Mesodermal cell (in vitro differentiated cells): ENCODE results near the gene PCNX2.

Experiments used
- H3K27ac ChIP-seq: 2 replicates; pipeline ENCODE4 v1.7.0; 2013; ENCODE audit warnings: mild to moderate bottlenecking, low read depth, low read length, moderate library complexity; ENCODE audit not compliant: severe bottlenecking
- H3K36me3 ChIP-seq: 2 replicates; pipeline ENCODE4 v1.7.1; 2013; ENCODE audit warnings: mild to moderate bottlenecking, low read length, moderate library complexity; ENCODE audit not compliant: control insufficient read depth, insufficient read depth
- H3K4me1 ChIP-seq: one replicate; pipeline ENCODE4 v1.7.1; 2013; ENCODE audit warnings: mild to moderate bottlenecking, low read length; ENCODE audit not compliant: insufficient read depth, control insufficient read depth, poor library complexity, severe bottlenecking
- H3K4me3 ChIP-seq: 2 replicates; pipeline ENCODE4 v1.7.0; 2013; ENCODE audit warnings: low read length, control low read depth, mild to moderate bottlenecking; ENCODE audit not compliant: insufficient read depth, poor library complexity, severe bottlenecking; ENCODE audit errors: extremely low read depth
- H3K9me3 ChIP-seq: 2 replicates; pipeline ENCODE4 v1.7.1; 2013; ENCODE audit warnings: mild to moderate bottlenecking, low read length, moderate library complexity; ENCODE audit not compliant: control insufficient read depth
- WGBS, 2 experiments: methylation state at CpG; one replicate each; pipeline ENCODE4 v1.1.5; 2013; ENCODE audit warnings: missing lambda C conversion rate in 2 of 2; ENCODE audit not compliant: insufficient coverage in 2 of 2; 5-methylcytosine and 5-hydroxymethylcytosine counted together

PCNX2 gene

GRCh38 chr1:232998138-232998537 lies 297.4 kb downstream of the PCNX2 start:
- H3K4me3 ChIP-seq = no peak overlapping the region
- H3K4me1 ChIP-seq = no peaks in the 10 kb centered on the region
- peaks cover 24% of the 10 kb centered on the region for H3K36me3 ChIP-seq
- H3K9me3 ChIP-seq = peaks cover 11% of the 10 kb centered on the region
- WGBS, 2 experiments = 89 to 93% methylated on average over 7 to 11 of the region's 15 CpGs
- H3K27ac ChIP-seq = no peak overlapping the region

DNA sequence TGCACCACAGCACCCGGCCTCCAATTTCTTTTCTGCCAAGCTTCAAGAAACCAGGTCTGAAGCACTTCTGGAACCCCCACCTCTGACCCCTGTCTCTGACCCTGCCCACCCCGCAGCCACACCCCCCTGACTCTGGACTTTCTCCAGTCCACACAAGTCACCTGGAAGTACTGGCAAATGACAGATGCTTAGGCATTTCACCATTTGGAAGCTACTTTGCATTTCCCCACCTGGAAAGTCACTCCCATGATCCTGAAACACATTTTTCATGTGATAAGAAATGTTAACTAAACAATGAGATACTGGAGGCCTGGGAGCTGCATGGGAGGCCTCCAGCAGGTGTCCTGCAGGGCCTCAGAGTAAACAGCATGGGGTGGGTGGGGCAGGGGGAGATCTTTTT lies 299.4 kb downstream of the PCNX2 start:
- Histone ChIP-seq H3K27ac (no peak overlapping the region), H3K4me1 (no peaks in the 10 kb centered on the region), H3K36me3 (peaks cover 24% of the 10 kb centered on the region), H3K9me3 (peaks cover 11% of the 10 kb centered on the region), H3K4me3 (no peak overlapping the region)
- WGBS, 2 experiments = 100% methylated on average over 1 to 2 of the region's 2 CpGs

DNA sequence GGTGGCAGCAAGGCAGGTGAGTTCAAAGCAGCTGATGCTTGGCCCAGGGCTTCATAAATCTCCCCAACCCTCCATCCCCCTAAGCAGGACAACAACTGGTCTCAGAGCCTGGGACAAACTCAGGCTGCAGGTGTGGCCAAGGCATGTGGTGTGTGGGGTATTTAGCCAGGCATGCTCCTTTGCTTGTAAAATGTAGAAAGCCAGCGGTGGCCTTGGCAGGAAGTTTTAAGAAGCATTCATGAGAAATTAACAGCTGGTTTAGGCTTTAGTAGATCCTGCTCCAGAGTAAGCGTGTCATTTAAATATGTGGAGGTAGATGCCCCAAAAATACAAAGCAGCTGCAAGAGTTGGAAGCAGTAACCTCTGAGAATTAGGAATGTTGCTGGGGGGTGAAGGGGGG lies 300.3 kb downstream of the PCNX2 start:
- H3K36me3 ChIP-seq = peaks cover 24% of the 10 kb centered on the region
- WGBS, 2 experiments = 90 to 95% methylated on average over 2 of the region's 2 CpGs
- H3K27ac ChIP-seq = no peak overlapping the region
- H3K4me1 ChIP-seq = no peaks in the 10 kb centered on the region
- no peak overlapping the region for H3K4me3 ChIP-seq
- H3K9me3 ChIP-seq = peaks cover 11% of the 10 kb centered on the region

DNA sequence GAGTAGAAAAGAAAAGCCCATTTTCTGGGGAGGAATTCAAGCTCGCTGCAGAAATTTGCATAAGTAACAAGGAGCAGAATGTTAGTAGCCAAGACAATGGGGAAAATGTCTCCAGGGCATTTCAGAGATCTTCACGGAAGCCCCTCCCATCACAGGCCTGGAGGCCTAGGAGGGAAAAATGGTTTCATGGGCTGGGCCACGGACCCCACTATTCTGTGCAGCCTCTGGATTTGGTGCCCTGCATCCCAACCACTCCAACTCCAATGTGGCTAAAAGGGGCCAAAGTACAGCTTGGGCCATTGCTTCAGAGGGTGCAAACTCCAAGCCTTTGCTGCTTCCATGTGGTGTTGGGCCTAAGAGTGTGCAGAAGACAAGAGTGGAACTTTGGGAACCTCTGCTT lies 302.0 kb downstream of the PCNX2 start:
- Histone ChIP-seq H3K36me3 (peaks cover 11% of the 10 kb centered on the region), H3K27ac (no peak overlapping the region), H3K4me3 (no peak overlapping the region), H3K4me1 (no peaks in the 10 kb centered on the region), H3K9me3 (peaks cover 11% of the 10 kb centered on the region)
- 83 to 96% methylated on average over 1 to 3 of the region's 3 CpGs for WGBS, 2 experiments

- 96 to 100% methylated on average over 3 of the region's 3 CpGs for WGBS, 2 experiments
- Histone ChIP-seq H3K9me3 (peaks cover 11% of the 10 kb centered on the region), H3K4me1 (no peaks in the 10 kb centered on the region), H3K36me3 (peaks cover 7% of the 10 kb centered on the region), H3K27ac (no peak overlapping the region), H3K4me3 (no peak overlapping the region)
These were observed 303.3 kb downstream of the PCNX2 start for GRCh38 chr1:232992227-232992626.

DNA sequence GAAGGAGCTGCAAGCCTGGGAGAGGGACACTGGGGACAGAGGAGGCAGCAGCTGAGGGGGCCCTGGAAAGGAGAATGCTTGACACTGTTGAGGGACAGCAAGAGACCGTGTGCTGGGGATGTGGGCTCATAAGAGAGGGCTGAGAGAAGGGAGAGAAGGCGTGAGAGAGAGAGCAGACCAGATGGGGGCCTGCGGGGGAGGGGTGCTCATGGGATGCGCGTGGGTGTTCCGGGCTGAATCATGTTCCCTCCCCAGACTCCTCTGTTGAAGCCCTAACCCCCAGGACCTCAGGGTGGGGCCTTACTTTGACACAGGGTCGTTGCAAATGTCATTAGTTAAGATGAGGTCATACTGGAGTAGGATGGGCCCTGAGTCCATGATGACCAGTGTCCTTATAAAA lies 304.3 kb downstream of the PCNX2 start:
- Histone ChIP-seq H3K9me3 (peaks cover 11% of the 10 kb centered on the region), H3K4me3 (no peak overlapping the region), H3K4me1 (no peaks in the 10 kb centered on the region), H3K36me3 (peaks cover 7% of the 10 kb centered on the region), H3K27ac (no peak overlapping the region)
- WGBS, 2 experiments = 89 to 92% methylated on average over 4 to 7 of the region's 7 CpGs

DNA sequence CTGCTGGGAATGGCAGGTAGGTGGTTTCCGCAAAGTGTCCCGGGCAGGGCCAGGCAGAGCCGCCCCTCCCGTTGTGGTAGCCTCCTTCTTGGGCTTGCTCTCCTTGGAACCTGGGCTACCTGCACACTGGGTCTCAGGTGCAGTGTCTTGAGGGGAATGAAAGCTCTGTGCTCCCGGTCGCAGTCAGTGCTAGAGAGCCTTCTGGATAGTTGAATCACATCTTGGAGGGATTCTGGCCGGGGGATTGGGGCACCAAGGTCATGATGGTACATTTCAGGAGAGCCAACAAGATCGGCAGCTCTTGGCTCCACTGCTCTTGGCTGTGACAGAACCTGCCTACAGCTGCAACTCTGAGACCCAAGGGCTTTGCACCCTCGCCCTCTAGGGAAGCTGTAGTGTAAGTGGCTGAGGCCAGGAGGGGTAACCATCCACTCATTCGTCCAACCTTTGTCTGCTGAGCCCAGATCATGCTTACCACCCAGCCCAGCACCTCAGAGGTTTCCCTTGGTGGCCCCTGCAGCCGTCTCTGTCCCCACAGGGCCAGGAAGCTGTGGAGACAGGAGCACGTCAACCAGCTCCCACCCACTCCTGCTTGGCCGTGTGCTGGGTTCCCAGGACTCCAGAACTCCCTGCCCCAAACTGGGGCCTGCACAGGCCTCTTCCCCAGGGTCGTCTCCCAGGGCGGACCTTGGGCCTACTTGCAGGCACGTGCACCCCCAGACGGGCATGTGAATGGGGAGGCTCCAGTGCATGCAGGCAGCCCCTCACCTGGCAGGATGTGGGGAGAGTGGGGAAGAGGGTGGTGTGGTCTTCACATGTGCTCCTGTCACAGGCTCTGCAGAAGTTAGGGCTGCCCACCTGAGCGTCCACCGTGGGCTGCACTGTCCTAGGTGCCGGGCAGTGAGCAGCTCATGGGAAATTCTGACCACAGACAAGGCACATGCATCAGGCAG lies 305.1 kb downstream of the PCNX2 start:
- WGBS, 2 experiments = 91 to 96% methylated on average over 16 to 17 of the region's 20 CpGs
- Histone ChIP-seq H3K27ac (no peak overlapping the region), H3K9me3 (peaks cover 11% of the 10 kb centered on the region), H3K4me1 (no peaks in the 10 kb centered on the region), H3K36me3 (peaks cover 9% of the 10 kb centered on the region), H3K4me3 (no peak overlapping the region)

DNA sequence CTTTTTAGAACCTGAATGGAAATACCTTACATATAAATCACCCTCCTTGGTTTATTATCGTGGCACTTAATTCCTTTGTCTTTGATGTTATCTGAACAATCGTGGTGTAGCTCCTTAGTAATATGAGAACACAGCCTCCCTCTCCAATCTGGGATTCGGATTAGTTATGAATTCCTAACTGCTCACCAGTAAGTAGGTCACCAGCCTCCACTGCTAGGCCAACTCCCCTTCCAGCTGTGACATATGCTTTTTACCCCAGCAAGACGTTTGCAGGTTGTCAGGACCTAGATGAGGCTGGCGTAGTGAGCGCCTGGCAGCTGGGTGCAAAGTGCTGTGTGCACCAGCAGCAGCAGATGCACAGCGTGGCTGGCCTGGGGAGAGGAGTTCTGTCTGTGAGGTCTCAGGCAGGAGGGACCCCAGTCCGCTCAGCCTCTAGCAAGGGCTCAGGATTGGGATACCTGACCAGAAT lies 306.9 kb downstream of the PCNX2 start:
- Histone ChIP-seq H3K4me3 (no peak overlapping the region), H3K36me3 (peaks cover 8% of the 10 kb centered on the region), H3K9me3 (peaks cover 4% of the 10 kb centered on the region), H3K27ac (no peak overlapping the region), H3K4me1 (peaks cover 3% of the 10 kb centered on the region)
- WGBS, 2 experiments = 96 to 98% methylated on average over 5 to 7 of the region's 8 CpGs

DNA sequence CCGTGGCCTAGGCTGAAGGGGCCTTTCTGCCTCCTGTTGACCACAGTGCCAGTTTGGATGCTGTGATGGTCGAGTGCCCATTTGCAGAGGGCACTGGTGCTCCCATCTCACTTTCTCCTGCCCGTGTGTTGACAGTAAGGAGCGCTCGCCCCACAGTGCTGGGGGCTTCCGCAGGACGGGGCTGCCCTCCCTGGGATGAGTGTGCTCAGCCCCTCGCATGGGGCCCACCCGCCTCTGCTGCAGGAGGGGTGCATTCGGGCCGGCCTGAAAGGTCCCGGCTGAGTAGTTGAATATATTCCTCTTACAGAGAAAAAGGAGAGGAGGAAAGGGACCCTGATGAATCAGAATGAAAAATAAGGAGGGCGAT lies 307.8 kb downstream of the PCNX2 start:
- WGBS, 2 experiments = 97 to 100% methylated on average over 10 to 11 of the region's 13 CpGs
- Histone ChIP-seq H3K36me3 (peaks cover 8% of the 10 kb centered on the region), H3K27ac (no peak overlapping the region), H3K4me1 (peaks cover 3% of the 10 kb centered on the region), H3K9me3 (no peaks in the 10 kb centered on the region), H3K4me3 (no peak overlapping the region)

GRCh38 chr1:232987046-232987773 lies 308.3 kb downstream of the PCNX2 start:
- 95 to 98% methylated on average over 10 of the region's 11 CpGs for WGBS, 2 experiments
- Histone ChIP-seq H3K27ac (no peak overlapping the region), H3K4me1 (peaks cover 3% of the 10 kb centered on the region), H3K36me3 (peaks cover 8% of the 10 kb centered on the region), H3K9me3 (no peaks in the 10 kb centered on the region), H3K4me3 (no peak overlapping the region)
